ENCODE results near the gene MAPK1.
A peak's percentile ranks its signal among the peaks of the same experiment; 100 is the strongest.
"Not testable (repeated sequence)": the region's sequence is repeated elsewhere in the genome, so short reads cannot be mapped to it uniquely, and the experiment has no call there.

MAPK1 gene

GRCh38 chr22:21744917-21745316 is 122.5 kb downstream of the MAPK1 start:
- not testable (repeated sequence) for DNase-seq

GRCh38 chr22:21741790-21742189 is 125.7 kb downstream of the MAPK1 start:
- DNase-seq, result no peak

- DNase-seq, result no peak
Observed at GRCh38 chr22:21741059-21741458, 126.4 kb downstream of the MAPK1 start.

GRCh38 chr22:21739828-21740377 is 127.5 kb downstream of the MAPK1 start:
- DNase-seq, result no peak

GRCh38 chr22:21738966-21739365 is 128.5 kb downstream of the MAPK1 start:
- DNase-seq, result no peak

GRCh38 chr22:21738081-21738480 is 129.4 kb downstream of the MAPK1 start:
- DNase-seq, result no peak

GRCh38 chr22:21736948-21737347 is 130.5 kb downstream of the MAPK1 start:
- no peak for DNase-seq

GRCh38 chr22:21736084-21736642 is 131.3 kb downstream of the MAPK1 start:
- DNase-seq, result no peak

- peak; percentile 87 for DNase-seq
Observed at GRCh38 chr22:21735200-21736083, 132.0 kb downstream of the MAPK1 start, which contains the start of gene YPEL1. YPEL1 (minus strand) TSS chr22:21735794; CDS start chr22:21710744, 25,050 bp downstream.

- DNase-seq, result peak; percentile 36
Observed at GRCh38 chr22:21734540-21735199, 132.8 kb downstream of the MAPK1 start.

GRCh38 chr22:21731503-21731902 is 135.9 kb downstream of the MAPK1 start:
- no peak for DNase-seq

GRCh38 chr22:21730535-21731308 is 136.7 kb downstream of the MAPK1 start:
- no peak for DNase-seq

- DNase-seq, result not testable (repeated sequence)
Observed at GRCh38 chr22:21729184-21729583, 138.3 kb downstream of the MAPK1 start.

- no peak for DNase-seq
Observed at GRCh38 chr22:21728270-21728669, 139.2 kb downstream of the MAPK1 start.

GRCh38 chr22:21727768-21728167 is 139.7 kb downstream of the MAPK1 start:
- no peak for DNase-seq

- no peak for DNase-seq
Observed at GRCh38 chr22:21727159-21727558, 140.3 kb downstream of the MAPK1 start.

GRCh38 chr22:21726650-21727049 is 140.8 kb downstream of the MAPK1 start:
- DNase-seq, result peak; percentile 84

- DNase-seq, result no peak
Observed at GRCh38 chr22:21725956-21726649, 141.3 kb downstream of the MAPK1 start.

GRCh38 chr22:21724496-21724895 is 142.9 kb downstream of the MAPK1 start:
- not testable (repeated sequence) for DNase-seq

GRCh38 chr22:21721195-21721852 is 146.1 kb downstream of the MAPK1 start:
- not testable (repeated sequence) for DNase-seq

- DNase-seq, result not testable (repeated sequence)
Observed at GRCh38 chr22:21720191-21720859, 147.1 kb downstream of the MAPK1 start.
